Measurements from ENCODE around the gene SHF.
A peak's percentile ranks its signal among the peaks of the same experiment; 100 is the strongest.

SHF gene

GRCh38 chr15:45169608-45170480, 17.9 kb downstream of the SHF start:
- DNase-seq = no peak

GRCh38 chr15:45168751-45169551, 18.8 kb downstream of the SHF start:
- no peak for DNase-seq

- DNase-seq = no peak
Observed at GRCh38 chr15:45168286-45168685, 19.5 kb downstream of the SHF start.

GRCh38 chr15:45167631-45168205, 20.0 kb downstream of the SHF start:
- no peak for DNase-seq

GRCh38 chr15:45166834-45167630, 20.7 kb downstream of the SHF start:
- DNase-seq = peak; percentile 53

GRCh38 chr15:45165536-45165935, 22.2 kb downstream of the SHF start:
- no peak for DNase-seq

GRCh38 chr15:45164914-45165313, 22.9 kb downstream of the SHF start:
- no peak for DNase-seq

- no peak for DNase-seq
Observed at GRCh38 chr15:45163508-45163856, 24.3 kb downstream of the SHF start.

- DNase-seq = peak; percentile 24
Observed at GRCh38 chr15:45162771-45163507, 24.8 kb downstream of the SHF start.

GRCh38 chr15:45161666-45162065, 26.1 kb downstream of the SHF start:
- DNase-seq = no peak

- no peak for DNase-seq
Observed at GRCh38 chr15:45157974-45158373, 29.8 kb downstream of the SHF start.

- no peak for DNase-seq
Observed at GRCh38 chr15:45156744-45157455, 30.9 kb downstream of the SHF start.

- no peak for DNase-seq
Observed at GRCh38 chr15:45155739-45156138, 32.0 kb downstream of the SHF start.

GRCh38 chr15:45151998-45152828, 35.6 kb downstream of the SHF start:
- no peak for DNase-seq

GRCh38 chr15:45150997-45151396, 36.8 kb downstream of the SHF start:
- DNase-seq = no peak

- no peak for DNase-seq
Observed at GRCh38 chr15:45150481-45150880, 37.3 kb downstream of the SHF start.

- DNase-seq = no peak
Observed at GRCh38 chr15:45149060-45149459, 38.7 kb downstream of the SHF start.

GRCh38 chr15:45148076-45149059, 39.4 kb downstream of the SHF start:
- DNase-seq = no peak

- DNase-seq = no peak
Observed at GRCh38 chr15:45147606-45148005, 40.2 kb downstream of the SHF start.
